Activated CD8-positive, alpha-beta T cell treated with anti-CD3 and anti-CD28 coated beads for 36 hours (primary cell): Measurements from ENCODE around the gene ADORA2A. TPM values are rescaled to one million over a fixed set of nuclear protein-coding genes. Genes with fewer than 3 reads are reported as not detected.

Source experiments
- ATAC-seq: fragments of 200-7000 bp; cut with Tn5 transposase; one replicate; pipeline ENCODE4 v1.10.0; 2021; ENCODE audit warnings: mild to moderate bottlenecking, moderate library complexity
- CTCF ChIA-PET: fragments of 350-600 bp; sonication (Branson Sonifier 250); formaldehyde crosslinking; loops from one replicate; lab custom pipeline; 2021; ENCODE audit warnings: antibody characterized with exemption; lab: Charles Lee
- POLR2A ChIA-PET: fragments of 350-600 bp; sonication (Branson Sonifier 250); formaldehyde crosslinking; loops from one replicate; lab custom pipeline; 2021; ENCODE audit warnings: antibody characterized with exemption; lab: Charles Lee
- DNase-seq: peaks from one replicate; pipeline ENCODE4 v3.0.0-alpha.2; 2020
- H3K27ac Mint-ChIP-seq: one replicate; pipeline ENCODE4 v1.8.0; 2021; ENCODE audit warnings: mild to moderate bottlenecking, mixed read lengths
- H3K27me3 Mint-ChIP-seq: one replicate; pipeline ENCODE4 v1.8.0; 2021; ENCODE audit warnings: mixed read lengths
- H3K36me3 Mint-ChIP-seq: one replicate; pipeline ENCODE4 v1.8.0; 2021; ENCODE audit warnings: low read depth, mixed read lengths
- H3K4me1 Mint-ChIP-seq: one replicate; pipeline ENCODE4 v1.8.0; 2021; ENCODE audit warnings: low read depth, mixed read lengths
- H3K4me3 Mint-ChIP-seq: one replicate; pipeline ENCODE4 v1.8.0; 2021; ENCODE audit warnings: mild to moderate bottlenecking, moderate library complexity, mixed read lengths
- H3K9me3 Mint-ChIP-seq: one replicate; pipeline ENCODE4 v1.8.0; 2021; ENCODE audit warnings: mixed read lengths
- intact Hi-C: fragments of 100-400 bp; cut with micrococcal nuclease; formaldehyde crosslinking; loops from one replicate; pipeline ENCODE4 v1.10.0; 2022
- total RNA-seq, 2 experiments: library from RNA; stranded (reverse); gene quantifications; one replicate each; pipeline ENCODE4 v1.2.3, GENCODE V29; 2021
- TF ChIP-seq, protein P1 (sequence below): fragments of 200-600 bp; IDR thresholded peaks from one replicate; pipeline ENCODE4 v1.8.0; 2022; ENCODE audit warnings: antibody characterized with exemption, mild to moderate bottlenecking

The ADORA2A gene
- total RNA-seq, 2 experiments from 2014 or later = 41.4 to 42.9 TPM

DNA sequence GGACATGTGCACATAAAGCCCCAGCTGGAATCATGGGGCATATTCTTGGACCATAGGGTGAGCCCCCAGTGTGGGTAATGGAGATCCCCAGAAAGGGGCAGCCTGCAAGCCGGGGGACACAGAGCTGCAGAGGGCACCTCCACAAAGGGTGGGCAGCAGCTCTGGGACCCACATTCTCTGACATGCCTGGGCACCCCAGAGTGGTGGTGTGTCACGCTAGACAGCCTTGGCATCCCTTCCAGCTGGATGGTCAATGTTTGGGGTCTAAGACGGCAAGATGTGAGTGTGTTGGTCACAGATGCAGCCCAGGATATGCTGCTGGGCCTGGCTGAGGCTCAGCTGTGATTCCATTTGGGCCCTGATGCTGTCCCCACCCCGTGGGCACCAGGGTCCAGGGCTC is 9.7 kb downstream of the ADORA2A start:
- POLR2A ChIA-PET = interaction anchor here (0.6 to 2.9 kb wide), 3 partner anchors 9 to 16 kb away, joined by 3 to 8 read pairs (median 4); partner anchors contain the start of gene ADORA2A
- intact Hi-C loops = no loop called here
- H3K4me3 Mint-ChIP-seq = no peak overlapping the region
- H3K27me3 Mint-ChIP-seq = no peaks in the 10 kb centered on the region
- no peaks in the 10 kb centered on the region for H3K9me3 Mint-ChIP-seq
- H3K4me1 Mint-ChIP-seq = peaks cover 91% of the 10 kb centered on the region
- CTCF ChIA-PET = interaction anchor here (1.6 to 1.8 kb wide), 2 partner anchors 10 to 24 kb away, joined by 6 to 8 read pairs; partner anchors contain the start of gene ADORA2A
- DNase-seq = no peak
- H3K27ac Mint-ChIP-seq = peak overlapping the region; percentile 98
- peaks cover 71% of the 10 kb centered on the region for H3K36me3 Mint-ChIP-seq
- no peak for ATAC-seq
- TF ChIP-seq, protein P1, sequence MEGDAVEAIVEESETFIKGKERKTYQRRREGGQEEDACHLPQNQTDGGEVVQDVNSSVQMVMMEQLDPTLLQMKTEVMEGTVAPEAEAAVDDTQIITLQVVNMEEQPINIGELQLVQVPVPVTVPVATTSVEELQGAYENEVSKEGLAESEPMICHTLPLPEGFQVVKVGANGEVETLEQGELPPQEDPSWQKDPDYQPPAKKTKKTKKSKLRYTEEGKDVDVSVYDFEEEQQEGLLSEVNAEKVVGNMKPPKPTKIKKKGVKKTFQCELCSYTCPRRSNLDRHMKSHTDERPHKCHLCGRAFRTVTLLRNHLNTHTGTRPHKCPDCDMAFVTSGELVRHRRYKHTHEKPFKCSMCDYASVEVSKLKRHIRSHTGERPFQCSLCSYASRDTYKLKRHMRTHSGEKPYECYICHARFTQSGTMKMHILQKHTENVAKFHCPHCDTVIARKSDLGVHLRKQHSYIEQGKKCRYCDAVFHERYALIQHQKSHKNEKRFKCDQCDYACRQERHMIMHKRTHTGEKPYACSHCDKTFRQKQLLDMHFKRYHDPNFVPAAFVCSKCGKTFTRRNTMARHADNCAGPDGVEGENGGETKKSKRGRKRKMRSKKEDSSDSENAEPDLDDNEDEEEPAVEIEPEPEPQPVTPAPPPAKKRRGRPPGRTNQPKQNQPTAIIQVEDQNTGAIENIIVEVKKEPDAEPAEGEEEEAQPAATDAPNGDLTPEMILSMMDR = no peak

DNA sequence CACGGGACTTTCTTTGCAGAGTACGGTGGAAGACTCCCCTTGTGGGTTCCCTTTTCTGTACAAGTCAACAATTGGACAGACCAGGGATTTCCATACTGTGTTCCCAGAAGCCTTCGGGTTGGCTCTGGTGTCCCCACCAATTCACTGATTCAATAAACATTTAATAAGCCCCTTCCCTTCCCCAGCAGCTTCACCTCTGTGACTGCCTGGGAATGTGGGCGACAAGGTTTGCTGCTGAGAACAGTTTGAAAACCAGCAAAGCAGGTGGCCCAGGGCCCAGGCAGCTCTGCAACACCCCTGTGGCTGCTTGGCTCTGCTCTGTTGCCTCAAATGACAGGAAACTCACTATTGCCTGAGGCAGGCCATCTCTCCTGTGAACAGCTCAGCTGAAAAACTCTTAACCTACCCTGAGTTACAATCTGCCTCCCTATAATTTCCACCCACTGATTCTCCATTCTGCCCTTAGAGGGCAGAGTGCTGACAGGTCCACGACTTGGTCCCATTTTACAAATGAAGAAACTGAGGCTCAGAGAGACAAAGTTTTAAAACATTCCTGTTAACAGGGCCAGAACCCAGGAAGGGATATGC is 10.4 kb downstream of the ADORA2A start:
- POLR2A ChIA-PET = interaction anchor here (0.6 to 2.9 kb wide), 3 partner anchors 10 to 16 kb away, joined by 3 to 8 read pairs (median 4); partner anchors contain the start of gene ADORA2A
- intact Hi-C loops = no loop called here
- H3K27me3 Mint-ChIP-seq = no peaks in the 10 kb centered on the region

DNA sequence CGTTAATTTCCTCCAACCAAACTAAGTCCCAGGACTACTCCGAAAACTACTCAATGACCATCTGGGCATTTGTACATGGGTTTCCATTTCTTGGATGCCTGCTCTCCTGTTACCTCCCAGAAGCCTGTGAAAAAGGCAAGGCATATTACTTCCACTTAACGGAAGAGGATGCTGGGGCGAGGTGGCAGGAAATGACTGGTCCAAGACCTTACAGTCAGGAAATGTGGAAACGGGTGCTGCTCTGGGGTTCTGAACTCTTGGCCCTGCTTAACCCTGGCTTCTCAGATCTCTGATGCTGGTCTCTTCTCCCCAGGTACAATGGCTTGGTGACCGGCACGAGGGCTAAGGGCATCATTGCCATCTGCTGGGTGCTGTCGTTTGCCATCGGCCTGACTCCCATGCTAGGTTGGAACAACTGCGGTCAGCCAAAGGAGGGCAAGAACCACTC is 12.9 kb downstream of the ADORA2A start:
- no peaks in the 10 kb centered on the region for H3K27me3 Mint-ChIP-seq
- ATAC-seq (no peak), DNase-seq (no peak)
- ChIA-PET CTCF (no interaction called here), POLR2A (no interaction called here)
- intact Hi-C loops = no loop called here
- H3K27ac Mint-ChIP-seq = peak overlapping the region; percentile 82
- H3K4me3 Mint-ChIP-seq = no peak overlapping the region
- TF ChIP-seq, protein P1 = no peak
- H3K4me1 Mint-ChIP-seq = peaks cover 92% of the 10 kb centered on the region
- peaks cover 63% of the 10 kb centered on the region for H3K36me3 Mint-ChIP-seq
- no peaks in the 10 kb centered on the region for H3K9me3 Mint-ChIP-seq

More for the DNA sequence above, 10.4 kb downstream of the ADORA2A start:
- peaks cover 91% of the 10 kb centered on the region for H3K4me1 Mint-ChIP-seq
- CTCF ChIA-PET = interaction anchor here (1.0 to 1.8 kb wide), 6 partner anchors 11 to 65 kb away, joined by 4 to 10 read pairs (median 6); partner anchors contain the start of gene ADORA2A
- peaks cover 69% of the 10 kb centered on the region for H3K36me3 Mint-ChIP-seq
- no peaks in the 10 kb centered on the region for H3K9me3 Mint-ChIP-seq
- peak overlapping the region; percentile 98 for H3K27ac Mint-ChIP-seq
- DNase-seq (peak; percentile 53), ATAC-seq (peak; percentile 8)
- TF ChIP-seq, protein P1 = no peak
- peak overlapping the region; percentile 26 for H3K4me3 Mint-ChIP-seq

DNA sequence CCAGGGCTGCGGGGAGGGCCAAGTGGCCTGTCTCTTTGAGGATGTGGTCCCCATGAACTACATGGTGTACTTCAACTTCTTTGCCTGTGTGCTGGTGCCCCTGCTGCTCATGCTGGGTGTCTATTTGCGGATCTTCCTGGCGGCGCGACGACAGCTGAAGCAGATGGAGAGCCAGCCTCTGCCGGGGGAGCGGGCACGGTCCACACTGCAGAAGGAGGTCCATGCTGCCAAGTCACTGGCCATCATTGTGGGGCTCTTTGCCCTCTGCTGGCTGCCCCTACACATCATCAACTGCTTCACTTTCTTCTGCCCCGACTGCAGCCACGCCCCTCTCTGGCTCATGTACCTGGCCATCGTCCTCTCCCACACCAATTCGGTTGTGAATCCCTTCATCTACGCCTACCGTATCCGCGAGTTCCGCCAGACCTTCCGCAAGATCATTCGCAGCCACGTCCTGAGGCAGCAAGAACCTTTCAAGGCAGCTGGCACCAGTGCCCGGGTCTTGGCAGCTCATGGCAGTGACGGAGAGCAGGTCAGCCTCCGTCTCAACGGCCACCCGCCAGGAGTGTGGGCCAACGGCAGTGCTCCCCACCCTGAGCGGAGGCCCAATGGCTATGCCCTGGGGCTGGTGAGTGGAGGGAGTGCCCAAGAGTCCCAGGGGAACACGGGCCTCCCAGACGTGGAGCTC is 13.5 kb downstream of the ADORA2A start:
- POLR2A ChIA-PET = interaction anchor here (1.4 kb wide), 1 partner anchor 14 kb away, joined by 4 read pairs; the partner anchor contains the start of gene ADORA2A
- TF ChIP-seq, protein P1 = no peak
- Mint-ChIP-seq H3K27me3 (no peaks in the 10 kb centered on the region), H3K4me3 (no peak overlapping the region), H3K9me3 (no peaks in the 10 kb centered on the region), H3K27ac (peak overlapping the region; percentile 82), H3K36me3 (peaks cover 62% of the 10 kb centered on the region), H3K4me1 (peaks cover 92% of the 10 kb centered on the region)
- CTCF ChIA-PET = interaction anchor here (1.5 kb wide), 1 partner anchor 18 kb away, joined by 8 read pairs; no protein-coding TSS in a partner anchor
- intact Hi-C loops = no loop called here
- ATAC-seq (no peak), DNase-seq (no peak)
